ENCODE measurements around the gene ABCG8. TPM values are rescaled to one million over a fixed set of nuclear protein-coding genes. Genes with fewer than 3 reads are reported as not detected.
A peak's percentile ranks its signal among the peaks of the same experiment; 100 is the strongest.

ABCG8 gene
- total and polyA plus RNA-seq, 8 donors, result 0.03 to 0.06 TPM; not detected in 6

GRCh38 chr2:43831543-43832294 lies 7.1 kb upstream of the ABCG8 start:
- TF ChIP-seq CTCF (IDR thresholded peaks at IDR 0.05), result no peak
- no peaks in the 10 kb centered on the region for H3K9me3 ChIP-seq
- no peaks in the 10 kb centered on the region for H3K4me1 ChIP-seq
- FAIRE-seq (no peak), ATAC-seq (peak in 3 of 4 donors; percentile 27 to 48 (median 32)), DNase-seq (peak in 1 of 6 donors; percentile 58)
- intact Hi-C loops (cut with DNase I), result no loop called here
- H3K4me3 ChIP-seq, result peak overlapping the region in 1 of 4 donors; percentile 34
- H3K27me3 ChIP-seq, result no peaks in the 10 kb centered on the region
- no peaks in the 10 kb centered on the region for H3K36me3 ChIP-seq
- H3K27ac ChIP-seq, result no peak overlapping the region
- 6% methylated on average over 47 to 54 of the region's 54 CpGs for WGBS, 2 donors

- intact Hi-C loops (cut with DNase I), result no loop called here
- no peak for ATAC-seq
- FAIRE-seq, result no peak
These were observed 6.3 kb upstream of the ABCG8 start for GRCh38 chr2:43832457-43832856.

GRCh38 chr2:43837033-43837432 lies 1.7 kb upstream of the ABCG8 start:
- no peak for FAIRE-seq
- H3K27me3 ChIP-seq, result no peaks in the 10 kb centered on the region
- TF ChIP-seq CTCF (IDR thresholded peaks at IDR 0.05), result no peak
- no peak for DNase-seq
- no peak for ATAC-seq
- no peaks in the 10 kb centered on the region for H3K4me1 ChIP-seq
- WGBS, 2 donors, result 61 to 64% methylated on average over 4 of the region's 4 CpGs
- intact Hi-C loops (cut with DNase I), result no loop called here
- no peaks in the 10 kb centered on the region for H3K9me3 ChIP-seq
- no peak overlapping the region for H3K27ac ChIP-seq
- no peaks in the 10 kb centered on the region for H3K36me3 ChIP-seq
- no peak overlapping the region for H3K4me3 ChIP-seq

More at GRCh38 chr2:43832457-43832856, 6.3 kb upstream of the ABCG8 start:
- H3K9me3 ChIP-seq, result no peaks in the 10 kb centered on the region
- WGBS, 2 donors, result 43 to 59% methylated on average over 3 of the region's 3 CpGs
- H3K27me3 ChIP-seq, result no peaks in the 10 kb centered on the region
- TF ChIP-seq CTCF (IDR thresholded peaks at IDR 0.05), result no peak
- no peak overlapping the region for H3K27ac ChIP-seq
- DNase-seq, result no peak
- no peak overlapping the region for H3K4me3 ChIP-seq
- no peaks in the 10 kb centered on the region for H3K36me3 ChIP-seq
- H3K4me1 ChIP-seq, result no peaks in the 10 kb centered on the region

GRCh38 chr2:43837831-43838559 lies 776 bp upstream of the ABCG8 start:
- no peaks in the 10 kb centered on the region for H3K36me3 ChIP-seq
- H3K9me3 ChIP-seq, result no peaks in the 10 kb centered on the region
- no peak overlapping the region for H3K4me3 ChIP-seq
- intact Hi-C loops (cut with DNase I), result no loop called here
- no peak for DNase-seq
- H3K27ac ChIP-seq, result no peak overlapping the region
- H3K27me3 ChIP-seq, result no peaks in the 10 kb centered on the region
- 87 to 90% methylated on average over 21 of the region's 21 CpGs for WGBS, 2 donors
- no peaks in the 10 kb centered on the region for H3K4me1 ChIP-seq
- no peak for TF ChIP-seq CTCF (IDR thresholded peaks at IDR 0.05)
- no peak for FAIRE-seq
- no peak for ATAC-seq
